SK-N-SH (cell line): ENCODE results near the gene SLC37A1. TPM values are rescaled to one million over a fixed set of nuclear protein-coding genes. Genes with fewer than 3 reads are reported as not detected.

Source experiments
- CTCF ChIA-PET: fragments of 300-600, 350-600 bp; formaldehyde crosslinking; extraction: SDS; loops from one replicate; lab custom pipeline; 2021; lab: Yijun Ruan, JAX
- POLR2A ChIA-PET: fragments of 350-600 bp; sonication (Branson Sonifier 250); formaldehyde crosslinking; extraction: SDS; loops from one replicate; lab custom pipeline; 2020; ENCODE audit warnings: antibody characterized with exemption, inconsistent platforms; lab: Yijun Ruan, JAX
- DNase-seq: peaks from one replicate; pipeline ENCODE4 v3.0.0; 2012
- H2AFZ ChIP-seq: fragments of 200-600 bp; sonication (generic); 2 replicates; pipeline ENCODE4 v1.8.1; 2016; ENCODE audit warnings: antibody characterized with exemption, mild to moderate bottlenecking, low read depth
- H3F3A ChIP-seq: fragments of 200-600 bp; sonication (generic); replicated peaks from 2 replicates; pipeline ENCODE3; 2016; ENCODE audit warnings: antibody characterized with exemption, mild to moderate bottlenecking; ENCODE audit not compliant: insufficient read depth
- H3K27ac ChIP-seq, 2 experiments: fragments of 200-500 bp in 1 of 2; fragments of 200-600 bp in 1 of 2; sonication (Bioruptor generic) in 1 of 2; sonication (generic), shearing (Covaris generic) in 1 of 2; 2 replicates each; pipeline versions ENCODE4 v1.5.1 to v1.6.1; 2014 to 2016; ENCODE audit warnings: low read depth in 2 of 2, inconsistent platforms in 1 of 2, low read length in 1 of 2, mild to moderate bottlenecking in 1 of 2, mixed read lengths in 1 of 2
- H3K27me3 ChIP-seq: fragments of 200-600 bp; sonication (generic), shearing (Covaris generic); 2 replicates; pipeline ENCODE4 v1.6.1; 2016; ENCODE audit warnings: mixed run types; ENCODE audit not compliant: insufficient read depth
- H3K36me3 ChIP-seq, 2 experiments: fragments of 200-500 bp in 1 of 2; fragments of 200-600 bp in 1 of 2; sonication (Bioruptor generic) in 1 of 2; sonication (generic) in 1 of 2; replicated peaks in 1 of 2; 2 replicates each; pipeline versions ENCODE3 to v1.5.1; 2014 to 2016; ENCODE audit warnings: low read length in 1 of 2, mild to moderate bottlenecking in 1 of 2; ENCODE audit not compliant: insufficient read depth in 2 of 2, control insufficient read depth in 1 of 2
- H3K4me1 ChIP-seq, 2 experiments: fragments of 200-500 bp in 1 of 2; fragments of 200-600 bp in 1 of 2; sonication (Bioruptor generic) in 1 of 2; sonication (generic), shearing (Covaris generic) in 1 of 2; 2 replicates each; pipeline versions ENCODE4 v1.5.1 to v1.6.1; 2014 to 2016; ENCODE audit warnings: low read depth in 1 of 2, low read length in 1 of 2, mixed run types in 1 of 2; ENCODE audit not compliant: insufficient read depth in 2 of 2, control insufficient read depth in 1 of 2
- H3K4me2 ChIP-seq: fragments of 200-600 bp; sonication (generic), shearing (Covaris generic); 2 replicates; pipeline ENCODE4 v1.6.1; 2017; ENCODE audit warnings: mixed run types
- H3K4me3 ChIP-seq, 2 experiments: fragments of 200-500 bp in 1 of 2; fragments of 200-600 bp in 1 of 2; sonication (Bioruptor generic) in 1 of 2; sonication (generic), shearing (Covaris generic) in 1 of 2; 2 replicates each; pipeline versions ENCODE4 v1.5.1 to v1.8.1; 2014 to 2016; ENCODE audit warnings: low read depth in 2 of 2, inconsistent platforms in 1 of 2, low read length in 1 of 2, mild to moderate bottlenecking in 1 of 2, mixed read lengths in 1 of 2, moderate library complexity in 1 of 2
- H3K79me2 ChIP-seq: fragments of 200-600 bp; sonication (generic); 2 replicates; pipeline ENCODE4 v1.8.1; 2017; ENCODE audit warnings: mild to moderate bottlenecking; ENCODE audit not compliant: insufficient read depth
- H3K9ac ChIP-seq: fragments of 200-600 bp; sonication (generic); 2 replicates; pipeline ENCODE4 v1.6.1; 2017; ENCODE audit warnings: mixed run types
- H3K9me2 ChIP-seq: fragments of 200-600 bp; sonication (generic); 2 replicates; pipeline ENCODE4 v1.6.1; 2017; ENCODE audit warnings: mixed run types
- H3K9me3 ChIP-seq: fragments of 200-600 bp; sonication (generic); 2 replicates; pipeline ENCODE4 v1.6.1; 2017; ENCODE audit warnings: mixed run types, mild to moderate bottlenecking, moderate library complexity
- H4K20me1 ChIP-seq: fragments of 200-600 bp; sonication (generic); 2 replicates; pipeline ENCODE4 v1.6.1; 2017; ENCODE audit warnings: mild to moderate bottlenecking, mixed run types; ENCODE audit not compliant: insufficient read depth
- EZH2phosphoT487 ChIP-seq: fragments of 200-600 bp; sonication (generic); IDR thresholded peaks from 2 replicates; pipeline ENCODE4 v1.6.1; 2017; ENCODE audit warnings: low read depth, mixed run types, mild to moderate bottlenecking, antibody characterized with exemption, moderate library complexity, borderline replicate concordance
- FOXJ3 ChIP-seq: sonication (generic); formaldehyde crosslinking; IDR thresholded peaks from 2 replicates; pipeline ENCODE4 v1.5.1; 2020; ENCODE audit warnings: mild to moderate bottlenecking, missing genetic modification reagents
- FOXM1 ChIP-seq: IDR thresholded peaks from 2 replicates; pipeline ENCODE4 v1.4.0; 2012; ENCODE audit warnings: low read depth, mild to moderate bottlenecking
- JUND ChIP-seq: IDR thresholded peaks from 2 replicates; pipeline ENCODE4 v1.4.0; 2012
- MEF2A ChIP-seq: IDR thresholded peaks from 2 replicates; pipeline ENCODE4 v1.4.0; 2012; ENCODE audit warnings: low read depth, borderline replicate concordance
- MXI1 ChIP-seq: IDR thresholded peaks from 2 replicates; pipeline ENCODE4 v1.6.1; 2012; ENCODE audit warnings: mild to moderate bottlenecking, low read depth, low read length, improper control_type of control experiment
- RAD21 ChIP-seq: IDR thresholded peaks from 2 replicates; pipeline ENCODE4 v1.6.1; 2012; ENCODE audit warnings: mild to moderate bottlenecking, low read length
- RFX5 ChIP-seq: IDR thresholded peaks from 2 replicates; pipeline ENCODE4 v1.6.1; 2012; ENCODE audit warnings: mild to moderate bottlenecking, improper control_type of control experiment, low read length
- RXRA ChIP-seq: IDR thresholded peaks from 2 replicates; pipeline ENCODE4 v1.4.0; 2012; ENCODE audit warnings: low read depth, mild to moderate bottlenecking, borderline replicate concordance
- SIN3A ChIP-seq: IDR thresholded peaks from 2 replicates; pipeline ENCODE4 v1.6.1; 2012; ENCODE audit warnings: low read depth, mild to moderate bottlenecking, low read length, moderate library complexity, borderline replicate concordance
- TAF1 ChIP-seq: IDR thresholded peaks from 2 replicates; pipeline ENCODE4 v1.6.1; 2012; ENCODE audit warnings: low read depth, mild to moderate bottlenecking, low read length, moderate library complexity, borderline replicate concordance
- TEAD4 ChIP-seq: IDR thresholded peaks from 2 replicates; pipeline ENCODE4 v1.4.0; 2012; ENCODE audit warnings: mild to moderate bottlenecking, borderline replicate concordance; ENCODE audit not compliant: insufficient read depth
- whole genome bisulfite sequencing: methylation state at CpG from one replicate; pipeline ENCODE4 v1.1.6; 2017; ENCODE audit warnings: low lambda C conversion rate; 5-methylcytosine and 5-hydroxymethylcytosine counted together
- polyA plus RNA-seq, 3 experiments: library from polyadenylated mRNA; depleted of rRNA; stranded (reverse); fragments of >200 nt; gene quantifications; 2 replicates each; pipeline ENCODE4 v1.2.3, GENCODE V29; 2012
- TF ChIP-seq, protein P1 (sequence below): IDR thresholded peaks from 2 replicates; pipeline ENCODE4 v1.4.0; 2012; ENCODE audit warnings: low read depth, borderline replicate concordance
- TF ChIP-seq, protein P2 (sequence below): fragments of 150-350 bp; IDR thresholded peaks from 2 replicates; pipeline ENCODE4 v1.6.1; 2016; ENCODE audit warnings: mild to moderate bottlenecking, low read depth, low read length
- TF ChIP-seq, protein P3 (sequence below): IDR thresholded peaks from 2 replicates; pipeline ENCODE4 v1.4.0; 2012; ENCODE audit warnings: low read depth, borderline replicate concordance

The SLC37A1 gene
- polyA plus RNA-seq, 1 of the 3 experiments (the other 2 are of a cell fraction) = 2.8 TPM

DNA sequence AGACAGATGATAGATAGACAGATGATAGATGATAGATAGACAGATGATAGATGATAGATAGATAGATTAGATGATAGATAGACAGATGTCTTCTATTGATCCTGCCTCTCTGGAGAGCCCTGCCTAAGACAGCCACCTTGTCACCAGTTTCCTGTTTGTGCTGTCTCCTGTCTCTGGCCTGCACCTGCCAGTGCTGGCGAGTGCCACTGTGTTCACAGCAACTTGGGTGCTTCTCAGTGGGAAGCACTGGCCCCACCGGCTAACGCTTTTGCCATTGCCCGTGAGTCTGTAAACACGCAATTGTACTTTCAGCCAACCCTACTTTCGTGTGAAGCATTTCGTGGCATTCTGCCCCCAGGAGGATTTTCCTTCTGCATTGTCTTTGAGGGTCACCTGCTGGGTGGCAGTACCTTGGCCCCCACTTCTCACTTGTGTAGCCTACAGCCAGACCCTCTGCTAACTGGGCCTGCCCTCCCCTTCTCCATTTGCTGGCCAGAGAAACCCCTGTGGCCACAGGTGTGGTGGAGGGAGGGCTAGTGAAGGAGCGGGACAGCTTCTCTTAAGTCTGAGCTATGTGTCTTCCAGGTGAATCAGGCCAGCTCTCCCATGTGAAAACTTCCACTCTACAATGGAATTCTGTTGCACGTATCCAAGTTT lies 116.4 kb downstream of the SLC37A1 start:
- H3K4me2 ChIP-seq = no peak overlapping the region
- no peaks in the 10 kb centered on the region for H3K36me3 ChIP-seq
- TF ChIP-seq, protein P1, sequence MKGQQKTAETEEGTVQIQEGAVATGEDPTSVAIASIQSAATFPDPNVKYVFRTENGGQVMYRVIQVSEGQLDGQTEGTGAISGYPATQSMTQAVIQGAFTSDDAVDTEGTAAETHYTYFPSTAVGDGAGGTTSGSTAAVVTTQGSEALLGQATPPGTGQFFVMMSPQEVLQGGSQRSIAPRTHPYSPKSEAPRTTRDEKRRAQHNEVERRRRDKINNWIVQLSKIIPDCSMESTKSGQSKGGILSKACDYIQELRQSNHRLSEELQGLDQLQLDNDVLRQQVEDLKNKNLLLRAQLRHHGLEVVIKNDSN = no peak
- TF ChIP-seq SIN3A (no peak), MXI1 (no peak), RAD21 (no peak)
- TF ChIP-seq, protein P2, sequence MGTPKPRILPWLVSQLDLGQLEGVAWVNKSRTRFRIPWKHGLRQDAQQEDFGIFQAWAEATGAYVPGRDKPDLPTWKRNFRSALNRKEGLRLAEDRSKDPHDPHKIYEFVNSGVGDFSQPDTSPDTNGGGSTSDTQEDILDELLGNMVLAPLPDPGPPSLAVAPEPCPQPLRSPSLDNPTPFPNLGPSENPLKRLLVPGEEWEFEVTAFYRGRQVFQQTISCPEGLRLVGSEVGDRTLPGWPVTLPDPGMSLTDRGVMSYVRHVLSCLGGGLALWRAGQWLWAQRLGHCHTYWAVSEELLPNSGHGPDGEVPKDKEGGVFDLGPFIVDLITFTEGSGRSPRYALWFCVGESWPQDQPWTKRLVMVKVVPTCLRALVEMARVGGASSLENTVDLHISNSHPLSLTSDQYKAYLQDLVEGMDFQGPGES = no peak
- DNase-seq = no peak
- no peaks in the 10 kb centered on the region for H3K9me3 ChIP-seq
- H3K27ac ChIP-seq = no peak overlapping the region
- H3K4me3 ChIP-seq = no peak overlapping the region
- H3K9ac ChIP-seq = no peak overlapping the region
- whole genome bisulfite sequencing = 67% methylated on average over 9 of the region's 9 CpGs
- H3K9me2 ChIP-seq = no peaks in the 10 kb centered on the region
- no peaks in the 10 kb centered on the region for H3K79me2 ChIP-seq
- H3F3A ChIP-seq = no peaks in the 10 kb centered on the region
- ChIA-PET CTCF (interaction anchor here (1.2 kb wide), 1 partner anchor 37 kb away, joined by 4 read pairs; no protein-coding TSS in a partner anchor), POLR2A (no interaction called here)
- no peaks in the 10 kb centered on the region for H3K4me1 ChIP-seq
- no peaks in the 10 kb centered on the region for H4K20me1 ChIP-seq
- no peak overlapping the region for H2AFZ ChIP-seq
- no peaks in the 10 kb centered on the region for H3K27me3 ChIP-seq

DNA sequence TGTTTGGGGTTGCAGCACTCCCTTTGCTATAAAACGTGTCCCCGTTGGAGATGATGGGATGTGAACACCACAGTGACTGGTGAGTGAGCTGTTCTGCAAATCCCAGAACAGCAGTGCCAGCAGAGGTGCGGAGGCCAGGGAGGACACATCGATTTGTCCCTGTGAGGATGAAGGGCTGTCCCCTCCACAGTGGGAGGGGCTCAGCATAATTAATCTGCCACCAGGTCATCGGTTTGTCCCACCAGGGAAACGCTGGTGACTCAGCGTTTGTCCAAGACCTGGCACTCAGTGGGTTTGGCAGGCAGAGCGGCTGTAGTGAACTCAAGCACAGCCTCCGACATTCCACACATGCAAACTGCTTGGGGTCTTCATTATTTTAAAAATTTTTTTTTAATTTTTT lies 117.0 kb downstream of the SLC37A1 start:
- DNase-seq = no peak
- TF ChIP-seq FOXJ3 (CRISPR knock-in tag) = no peak
- no peak for TF ChIP-seq MEF2A
- TF ChIP-seq, protein P2 = no peak
- no peak for TF ChIP-seq RXRA
- TF ChIP-seq EZH2phosphoT487 = no peak
- TF ChIP-seq FOXM1 = no peak
- no peak for TF ChIP-seq RFX5
- no peak for TF ChIP-seq TAF1
- TF ChIP-seq TEAD4 = no peak
- no peak for TF ChIP-seq SIN3A
- no peak for TF ChIP-seq JUND
- TF ChIP-seq, protein P3, sequence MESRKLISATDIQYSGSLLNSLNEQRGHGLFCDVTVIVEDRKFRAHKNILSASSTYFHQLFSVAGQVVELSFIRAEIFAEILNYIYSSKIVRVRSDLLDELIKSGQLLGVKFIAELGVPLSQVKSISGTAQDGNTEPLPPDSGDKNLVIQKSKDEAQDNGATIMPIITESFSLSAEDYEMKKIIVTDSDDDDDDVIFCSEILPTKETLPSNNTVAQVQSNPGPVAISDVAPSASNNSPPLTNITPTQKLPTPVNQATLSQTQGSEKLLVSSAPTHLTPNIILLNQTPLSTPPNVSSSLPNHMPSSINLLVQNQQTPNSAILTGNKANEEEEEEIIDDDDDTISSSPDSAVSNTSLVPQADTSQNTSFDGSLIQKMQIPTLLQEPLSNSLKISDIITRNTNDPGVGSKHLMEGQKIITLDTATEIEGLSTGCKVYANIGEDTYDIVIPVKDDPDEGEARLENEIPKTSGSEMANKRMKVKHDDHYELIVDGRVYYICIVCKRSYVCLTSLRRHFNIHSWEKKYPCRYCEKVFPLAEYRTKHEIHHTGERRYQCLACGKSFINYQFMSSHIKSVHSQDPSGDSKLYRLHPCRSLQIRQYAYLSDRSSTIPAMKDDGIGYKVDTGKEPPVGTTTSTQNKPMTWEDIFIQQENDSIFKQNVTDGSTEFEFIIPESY = no peak
- POLR2A ChIA-PET = no interaction called here
- H3K79me2 ChIP-seq = no peaks in the 10 kb centered on the region
- H3K4me3 ChIP-seq = no peak overlapping the region
- CTCF ChIA-PET = interaction anchor here (1.2 kb wide), 1 partner anchor 38 kb away, joined by 4 read pairs; no protein-coding TSS in a partner anchor
- H3K9me3 ChIP-seq = no peaks in the 10 kb centered on the region
- WGBS = 26% methylated on average over 9 of the region's 9 CpGs
- H3K9me2 ChIP-seq = no peaks in the 10 kb centered on the region
- H3F3A ChIP-seq = no peaks in the 10 kb centered on the region
- no peak overlapping the region for H2AFZ ChIP-seq
- no peaks in the 10 kb centered on the region for H3K36me3 ChIP-seq
- H3K27ac ChIP-seq = no peak overlapping the region
- H3K27me3 ChIP-seq = no peaks in the 10 kb centered on the region
- H3K9ac ChIP-seq = no peak overlapping the region
- H4K20me1 ChIP-seq = no peaks in the 10 kb centered on the region
- H3K4me1 ChIP-seq = no peaks in the 10 kb centered on the region
- H3K4me2 ChIP-seq = no peak overlapping the region
